OCI-LY1 (cell line): ENCODE measurements around the gene SERPINB13.

Source experiments
- H2AFZ ChIP-seq: fragments of 200-600 bp; sonication (generic), shearing (Covaris generic); 2 replicates; pipeline ENCODE4 v1.6.0; 2014; ENCODE audit warnings: antibody characterized with exemption, mild to moderate bottlenecking, low read length
- H3F3A ChIP-seq: fragments of 200-600 bp; sonication (generic), shearing (Covaris generic); 2 replicates; pipeline ENCODE4 v1.6.0; 2014; ENCODE audit warnings: mild to moderate bottlenecking, antibody characterized with exemption, low read length, moderate library complexity; ENCODE audit not compliant: insufficient read depth
- H3K27ac ChIP-seq: fragments of 200-600 bp; sonication (generic); 2 replicates; pipeline ENCODE4 v1.5.1; 2014; ENCODE audit warnings: low read length, mixed run types, mild to moderate bottlenecking, low read depth; ENCODE audit not compliant: poor library complexity, severe bottlenecking
- H3K27me3 ChIP-seq: fragments of 200-600 bp; sonication (generic); 2 replicates; pipeline ENCODE4 v1.6.0; 2014; ENCODE audit warnings: antibody characterized with exemption, mild to moderate bottlenecking, low read length, moderate library complexity; ENCODE audit not compliant: insufficient read depth
- H3K36me3 ChIP-seq: fragments of 200-600 bp; sonication (generic); 2 replicates; pipeline ENCODE4 v1.6.1; 2014; ENCODE audit warnings: mild to moderate bottlenecking, antibody characterized with exemption, low read length, moderate library complexity, mixed read lengths; ENCODE audit not compliant: insufficient read depth
- H3K4me1 ChIP-seq: fragments of 200-600 bp; sonication (generic); 2 replicates; pipeline ENCODE4 v1.5.1; 2014; ENCODE audit warnings: mild to moderate bottlenecking, low read length, moderate library complexity; ENCODE audit not compliant: insufficient read depth, severe bottlenecking
- H3K4me2 ChIP-seq: fragments of 200-600 bp; sonication (generic), shearing (Covaris generic); 2 replicates; pipeline ENCODE4 v1.6.1; 2014; ENCODE audit warnings: low read length
- H3K4me3 ChIP-seq: fragments of 200-600 bp; sonication (generic); 2 replicates; pipeline ENCODE4 v1.5.1; 2014; ENCODE audit warnings: low read length, low read depth, mild to moderate bottlenecking, mixed read lengths; ENCODE audit not compliant: poor library complexity, severe bottlenecking
- H3K79me2 ChIP-seq: fragments of 200-600 bp; shearing (Covaris generic); 2 replicates; pipeline ENCODE4 v1.6.1; 2016; ENCODE audit warnings: mixed run types, low read length, mixed read lengths; ENCODE audit not compliant: insufficient read depth
- H3K9ac ChIP-seq: fragments of 200-600 bp; sonication (generic), shearing (Covaris generic); 2 replicates; pipeline ENCODE4 v1.6.1; 2014; ENCODE audit warnings: mild to moderate bottlenecking, low read length, mixed read lengths
- H3K9me2 ChIP-seq: fragments of 200-600 bp; sonication (generic), shearing (Covaris generic); 2 replicates; pipeline ENCODE4 v1.6.1; 2014; ENCODE audit warnings: low read depth, mild to moderate bottlenecking, low read length, mixed read lengths
- H3K9me3 ChIP-seq: fragments of 200-600 bp; shearing (Covaris generic); 2 replicates; pipeline ENCODE4 v1.6.1; 2014; ENCODE audit warnings: low read length, mixed read lengths
- H4K20me1 ChIP-seq: fragments of 200-600 bp; sonication (generic), shearing (Covaris generic); 2 replicates; pipeline ENCODE4 v1.6.0; 2016; ENCODE audit warnings: mild to moderate bottlenecking, low read length; ENCODE audit not compliant: insufficient read depth
- CTCF ChIP-seq: fragments of 200-600 bp; sonication (generic), shearing (Covaris generic); IDR thresholded peaks from 2 replicates; pipeline ENCODE4 v1.5.1; 2017; ENCODE audit warnings: mild to moderate bottlenecking, antibody characterized with exemption, low read length, moderate library complexity, mixed read lengths
- EZH2 ChIP-seq: fragments of 200-600 bp; sonication (generic), shearing (Covaris generic); IDR thresholded peaks from 2 replicates; pipeline ENCODE4 v1.8.0; 2017; ENCODE audit warnings: borderline replicate concordance, mixed run types, mild to moderate bottlenecking, antibody characterized with exemption, low read length, moderate library complexity, mixed read lengths

SERPINB13 gene

GRCh38 chr18:63544017-63544416 lies 43.1 kb upstream of the SERPINB13 start:
- Histone ChIP-seq H3K4me1 (no peaks in the 10 kb centered on the region), H3F3A (no peaks in the 10 kb centered on the region), H3K27me3 (0 out of 2 replicates have a peak, but pooled peaks cover 4% of the 10 kb centered on the region), H3K9me2 (no peaks in the 10 kb centered on the region; the same call in 1 of the 2 replicates), H4K20me1 (no peaks in the 10 kb centered on the region), H3K36me3 (no peaks in the 10 kb centered on the region), H3K27ac (no peak overlapping the region), H3K9me3 (no peaks in the 10 kb centered on the region), H3K4me3 (no peak overlapping the region), H3K79me2 (no peaks in the 10 kb centered on the region), H3K4me2 (no peak overlapping the region), H3K9ac (no peak overlapping the region), H2AFZ (no peak overlapping the region)
- no peak for TF ChIP-seq CTCF
- no peak for TF ChIP-seq EZH2

- H4K20me1 ChIP-seq = no peaks in the 10 kb centered on the region
- no peak overlapping the region for H3K4me3 ChIP-seq
- H3K4me1 ChIP-seq = no peaks in the 10 kb centered on the region
- no peak overlapping the region for H3K27ac ChIP-seq
- no peaks in the 10 kb centered on the region for H3K36me3 ChIP-seq
- no peaks in the 10 kb centered on the region for H3K79me2 ChIP-seq
- no peaks in the 10 kb centered on the region for H3F3A ChIP-seq
- no peak overlapping the region for H3K4me2 ChIP-seq
- 0 out of 2 replicates have a peak, but pooled peaks cover 4% of the 10 kb centered on the region for H3K27me3 ChIP-seq
- H3K9ac ChIP-seq = no peak overlapping the region
- no peak for TF ChIP-seq CTCF
- no peak for TF ChIP-seq EZH2
- H3K9me3 ChIP-seq = no peaks in the 10 kb centered on the region
- H2AFZ ChIP-seq = no peak overlapping the region
- H3K9me2 ChIP-seq = no peaks in the 10 kb centered on the region; the same call in 1 of the 2 replicates
Measured at GRCh38 chr18:63545000-63545399, 42.1 kb upstream of the SERPINB13 start.

GRCh38 chr18:63550068-63550467 lies 37.1 kb upstream of the SERPINB13 start:
- Histone ChIP-seq H3K4me2 (no peak overlapping the region), H3K9me3 (no peaks in the 10 kb centered on the region), H4K20me1 (no peaks in the 10 kb centered on the region), H2AFZ (no peak overlapping the region), H3K9me2 (no peaks in the 10 kb centered on the region; the same call in 1 of the 2 replicates), H3K9ac (no peak overlapping the region), H3K79me2 (no peaks in the 10 kb centered on the region), H3K36me3 (no peaks in the 10 kb centered on the region), H3F3A (no peaks in the 10 kb centered on the region), H3K4me3 (no peak overlapping the region), H3K27me3 (0 out of 2 replicates have a peak, but pooled peaks cover 4% of the 10 kb centered on the region), H3K27ac (no peak overlapping the region), H3K4me1 (no peaks in the 10 kb centered on the region)
- no peak for TF ChIP-seq CTCF
- TF ChIP-seq EZH2 = no peak
